Stimulated activated naive CD8-positive, alpha-beta T cell treated with anti-CD3 and anti-CD28 coated beads, Interleukin-15, Interleukin-2, amounts not matched to agents 100 U/mL and 50 U/mL, for 24 hours (primary cell): Measurements from ENCODE around the gene CYP4F11.
"Not testable (repeated sequence)": the region's sequence is repeated elsewhere in the genome, so short reads cannot be mapped to it uniquely, and the experiment has no call there.

Experiments used
- ATAC-seq: fragments of 150-1000 bp; cut with Tn5 transposase; one replicate; pipeline ENCODE4 v1.10.0; 2021
- DNase-seq: peaks from one replicate; pipeline ENCODE4 v3.0.0; 2021

CYP4F11 gene

DNA sequence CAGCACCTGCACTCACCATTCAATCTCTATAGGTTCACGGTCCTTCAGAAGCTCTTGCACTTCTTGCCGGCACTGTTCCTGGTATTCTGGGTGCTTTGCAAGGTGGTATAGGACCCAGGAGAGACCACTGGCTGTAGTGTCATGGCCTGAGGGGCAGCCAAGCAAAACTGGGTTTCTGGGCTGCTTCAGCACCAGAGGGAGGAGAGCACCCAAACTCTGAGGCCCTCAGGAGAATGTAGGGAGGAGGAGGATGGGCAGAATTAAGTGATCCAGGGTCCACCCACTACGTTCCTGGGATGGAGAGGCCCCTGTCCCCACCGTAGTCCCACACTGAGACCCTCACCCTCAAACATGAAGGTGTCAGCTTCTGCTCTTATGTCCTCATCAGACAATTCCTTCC is 12.3 kb downstream of the CYP4F11 start:
- ATAC-seq (no peak), DNase-seq (no peak)

DNA sequence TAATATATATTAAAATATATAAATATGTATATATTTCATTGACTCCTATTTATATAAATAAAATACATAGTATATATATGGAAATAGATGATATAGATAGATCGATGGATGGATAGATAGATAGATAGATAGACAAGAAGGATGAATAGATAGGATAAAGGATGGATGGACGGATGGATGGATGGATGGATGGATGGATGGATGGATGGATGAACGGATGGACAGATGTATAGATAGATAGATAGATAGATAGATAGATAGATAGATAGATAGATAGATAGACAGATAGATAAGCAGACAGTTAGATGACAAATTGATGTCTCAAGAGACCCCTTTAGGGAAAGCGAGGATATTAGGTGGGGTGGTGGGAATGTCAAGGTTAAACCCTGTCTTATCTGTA is 15.1 kb downstream of the CYP4F11 start:
- ATAC-seq (no peak), DNase-seq (no peak)

DNA sequence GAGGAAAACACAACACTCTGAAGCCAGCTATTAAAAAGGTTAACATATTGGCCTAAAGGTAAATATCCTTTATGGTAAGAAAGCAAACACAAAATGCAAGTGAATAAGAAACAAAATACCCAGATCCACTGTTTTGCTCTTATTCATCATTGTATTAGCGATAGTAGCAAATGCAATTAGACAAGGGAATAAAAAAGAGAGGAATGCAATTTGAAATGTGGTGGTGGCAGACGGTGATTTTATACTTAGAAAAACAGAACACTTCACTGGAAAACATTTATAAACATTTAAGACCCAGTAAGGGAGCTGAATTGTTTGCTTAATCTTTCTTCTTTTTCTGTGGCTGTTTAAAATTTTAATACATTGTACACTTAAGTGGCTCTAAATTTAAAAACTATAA is 19.2 kb downstream of the CYP4F11 start:
- DNase-seq (no peak), ATAC-seq (no peak)

DNA sequence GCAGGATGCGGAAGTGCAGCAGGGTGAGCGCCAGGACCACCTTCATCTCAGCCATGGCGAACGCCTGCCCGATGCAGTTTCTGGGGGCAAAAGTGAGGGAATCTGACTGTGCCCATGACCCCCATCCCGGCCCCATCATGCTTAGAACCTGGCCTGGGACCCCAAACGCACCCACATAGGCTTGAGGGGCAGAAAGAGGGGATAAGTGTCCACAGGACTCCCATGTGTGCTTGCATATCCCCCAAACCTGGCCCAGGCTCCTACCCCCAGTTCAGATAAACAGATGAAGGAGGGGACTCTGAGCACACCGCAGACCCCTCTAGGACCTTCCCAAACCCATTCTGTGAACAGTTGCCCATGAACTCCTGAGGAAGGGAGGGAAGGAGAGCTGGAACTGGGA is 20.5 kb downstream of the CYP4F11 start:
- ATAC-seq (no peak), DNase-seq (no peak)

DNA sequence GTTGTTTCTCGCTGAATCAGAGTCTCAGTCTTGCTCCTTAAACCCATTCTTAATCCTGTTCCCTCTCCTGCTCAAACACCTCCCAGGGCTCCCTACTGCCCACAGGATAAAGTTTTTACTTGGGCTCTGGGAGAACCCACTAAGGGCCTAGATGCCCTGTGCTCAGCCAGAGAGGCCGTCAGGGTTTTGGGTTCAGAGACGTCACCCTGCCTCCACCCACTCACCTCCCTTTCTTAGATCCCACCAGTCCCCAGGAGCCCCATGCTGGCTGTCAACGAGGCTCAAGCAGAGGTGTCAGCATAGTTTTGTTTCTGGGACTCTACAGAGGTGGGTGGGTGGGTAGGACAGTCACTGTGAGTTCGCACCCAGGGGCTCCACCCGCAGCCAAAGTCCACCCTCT is 20.9 kb downstream of the CYP4F11 start:
- no peak for ATAC-seq
- no peak for DNase-seq

DNA sequence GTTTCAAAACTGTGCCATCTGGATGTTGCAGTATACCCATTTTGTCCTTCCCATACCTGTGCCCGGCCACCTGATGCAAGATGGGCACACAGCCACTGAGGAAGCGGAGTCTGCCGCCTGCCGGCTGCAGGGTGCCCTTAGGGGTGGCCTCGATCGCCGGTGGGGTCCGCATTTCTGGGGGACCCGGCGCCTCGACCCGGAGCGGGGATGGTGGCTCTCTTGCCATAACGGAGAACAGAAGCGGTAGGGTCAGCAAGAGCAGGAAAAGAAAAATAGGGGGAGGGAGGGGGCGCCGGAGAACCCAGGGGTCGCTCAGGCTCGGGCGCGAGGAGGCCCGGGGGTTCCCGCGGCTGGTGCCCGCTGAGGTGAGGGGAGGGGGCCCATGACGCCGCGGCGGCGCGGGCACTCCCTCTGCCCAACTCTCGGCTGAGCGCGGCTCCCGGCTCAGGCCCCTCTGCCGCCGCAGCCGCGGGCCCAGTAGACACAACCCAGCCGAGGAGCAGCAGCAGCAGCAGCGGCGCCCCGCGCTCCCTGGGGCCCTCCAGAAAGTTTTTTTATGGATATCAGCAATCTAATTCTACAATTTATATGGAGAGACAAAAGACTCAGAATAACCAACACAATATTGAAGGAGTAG is 22.6 kb downstream of the CYP4F11 start:
- DNase-seq = no peak
- no peak for ATAC-seq

DNA sequence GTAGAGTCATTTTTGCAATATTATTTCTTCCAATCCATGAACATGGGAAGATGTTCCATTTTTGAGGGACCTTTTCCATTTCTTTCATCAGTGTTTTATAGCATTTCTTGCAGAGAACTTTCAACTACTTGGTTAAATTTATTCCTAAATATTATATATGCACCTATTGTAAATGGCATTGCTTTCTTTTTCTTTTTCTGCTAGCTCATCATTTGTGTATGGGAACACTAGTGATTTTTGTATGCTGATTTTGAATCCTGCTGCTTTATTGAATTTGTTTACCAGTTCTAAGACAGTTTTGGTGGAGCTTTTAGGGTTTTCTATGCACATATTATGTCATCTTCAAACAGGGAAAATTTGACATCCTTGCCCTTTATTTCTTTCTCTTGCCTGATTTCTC is 29.3 kb downstream of the CYP4F11 start:
- ATAC-seq (no peak), DNase-seq (no peak)

DNA sequence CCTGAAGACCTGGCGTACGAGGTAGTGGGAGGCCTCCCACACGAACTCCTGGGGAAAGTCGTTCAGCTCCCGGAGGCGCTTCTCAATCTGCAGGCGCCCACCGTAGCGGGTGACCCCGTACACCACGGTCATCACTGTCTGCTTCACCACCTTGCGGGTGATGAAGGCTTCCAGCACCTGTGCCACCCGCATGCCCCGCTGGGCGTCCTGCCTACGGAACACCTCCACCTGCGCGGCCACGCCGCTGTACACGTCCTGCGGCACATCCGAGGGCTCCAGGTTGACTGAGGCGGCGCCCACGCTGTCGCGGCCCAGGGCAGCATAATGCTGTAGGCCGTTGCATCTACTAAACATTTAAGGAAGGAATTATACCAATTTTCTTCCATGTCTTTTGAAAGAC is 31.4 kb downstream of the CYP4F11 start:
- ATAC-seq, DNase-seq: not testable (repeated sequence)

DNA sequence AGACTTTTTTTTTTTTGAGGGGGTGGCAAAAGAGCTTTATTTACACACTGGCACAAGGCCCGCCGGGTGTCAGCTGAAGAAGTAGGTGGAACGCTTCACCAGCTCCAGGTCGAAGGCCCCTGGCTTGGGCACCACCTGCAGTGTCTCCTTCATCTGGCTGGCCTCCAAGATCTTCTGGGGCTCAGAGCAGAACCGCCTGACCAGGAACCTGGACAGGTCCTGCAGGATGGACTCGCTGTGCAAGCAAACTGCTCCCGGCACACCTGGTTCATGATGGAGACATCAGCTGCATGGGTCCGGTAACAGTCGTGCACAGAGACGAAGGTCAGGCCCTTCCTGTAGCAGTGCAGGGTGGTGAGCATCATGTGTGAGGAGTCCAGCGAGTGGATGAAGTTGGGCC is 32.1 kb downstream of the CYP4F11 start:
- DNase-seq (no peak), ATAC-seq (no peak)

DNA sequence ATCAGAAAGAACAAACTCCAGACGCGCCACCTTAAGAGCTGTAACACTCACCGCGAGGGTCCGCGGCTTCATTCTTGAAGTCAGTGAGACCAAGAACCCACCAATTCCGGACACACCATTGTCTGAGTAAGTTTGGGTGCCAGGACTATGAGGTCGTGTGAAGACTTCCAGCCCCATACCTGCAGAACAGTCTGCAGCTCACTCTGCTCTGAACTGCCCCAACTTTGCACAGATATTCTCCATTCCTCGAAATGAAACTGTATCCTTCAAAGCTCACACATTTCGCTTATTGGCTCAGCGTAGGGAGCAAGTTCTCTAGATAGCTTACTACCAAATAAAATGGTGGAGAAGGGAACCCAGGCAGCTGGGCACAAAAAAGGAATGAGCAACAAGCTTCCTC is 33.8 kb downstream of the CYP4F11 start:
- ATAC-seq = no peak

DNA sequence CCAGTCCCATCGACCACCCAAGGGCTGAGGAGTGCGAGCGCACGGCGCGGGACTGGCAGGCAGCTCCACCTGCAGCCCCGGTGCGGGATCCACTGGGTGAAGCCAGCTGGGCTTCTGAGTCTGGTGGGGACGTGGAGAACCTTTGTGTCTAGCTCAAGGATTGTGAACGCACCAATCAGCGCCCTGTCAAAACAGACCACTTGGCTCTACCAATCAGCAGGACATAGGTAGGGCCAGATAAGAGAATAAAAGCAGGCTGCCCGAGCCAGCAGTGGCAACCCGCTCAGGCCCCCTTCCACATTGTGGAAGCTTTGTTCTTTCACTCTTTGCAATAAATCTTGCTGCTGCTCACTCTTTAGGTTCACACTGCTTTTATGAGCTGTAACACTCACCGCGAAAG is 34.3 kb downstream of the CYP4F11 start:
- not testable (repeated sequence) for ATAC-seq

More for the DNA sequence above, 33.8 kb downstream of the CYP4F11 start:
- no peak for DNase-seq

DNA sequence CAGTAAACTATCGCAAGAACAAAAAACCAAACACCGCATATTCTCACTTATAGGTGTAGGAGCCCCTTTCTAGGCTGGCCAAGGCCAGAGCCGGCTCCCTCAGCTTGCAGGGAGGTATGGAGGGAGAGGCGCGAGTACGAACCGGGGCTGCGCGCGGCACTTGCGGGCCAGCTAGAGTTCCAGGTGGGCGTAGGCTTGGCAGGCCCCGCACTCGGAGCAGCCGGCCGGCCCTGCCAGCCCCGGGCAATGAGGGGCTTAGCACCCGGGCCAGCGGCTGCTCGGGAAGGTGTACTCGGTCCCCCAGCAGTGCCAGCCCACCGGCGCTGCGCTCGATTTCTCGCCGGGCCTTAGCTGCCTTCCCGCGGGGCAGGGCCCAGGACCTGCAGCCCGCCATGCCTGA is 34.8 kb downstream of the CYP4F11 start:
- not testable (repeated sequence) for ATAC-seq, DNase-seq

More for the DNA sequence above, 34.3 kb downstream of the CYP4F11 start:
- not testable (repeated sequence) for DNase-seq

DNA sequence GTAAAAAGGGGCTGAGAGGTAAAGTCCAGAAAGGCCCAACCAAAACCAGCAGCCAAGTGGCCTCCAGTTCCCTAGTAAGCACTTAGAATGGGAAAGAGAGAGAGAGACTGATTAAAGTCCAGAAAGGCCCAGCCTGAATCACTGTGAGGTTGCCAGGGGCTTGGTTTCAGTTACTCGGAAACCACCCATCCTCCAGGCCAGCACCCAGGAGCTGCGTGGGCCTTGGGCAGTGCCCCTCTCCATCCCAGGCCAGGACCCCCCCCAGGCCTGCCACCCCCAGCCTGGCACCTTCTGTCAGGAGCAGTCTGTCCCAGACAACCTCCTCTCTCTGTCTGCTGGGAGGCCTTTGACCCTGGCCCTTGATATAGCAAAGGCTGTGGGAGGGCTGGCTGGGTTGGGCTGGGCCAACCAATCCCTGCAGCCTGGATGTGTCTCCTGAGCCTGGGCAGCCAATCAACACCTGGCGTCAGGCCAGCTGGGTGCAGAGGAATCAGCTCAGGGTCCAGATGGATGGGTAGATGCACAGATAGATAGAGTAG is 36.5 kb downstream of the CYP4F11 start, which contains the start of gene CYP4F2:
TSS of gene CYP4F2 (minus strand) at position 337 of the 539 bp plus-strand sequence. CDS start 463 bp downstream, outside the sequence.
- ATAC-seq (no peak), DNase-seq (no peak)

DNA sequence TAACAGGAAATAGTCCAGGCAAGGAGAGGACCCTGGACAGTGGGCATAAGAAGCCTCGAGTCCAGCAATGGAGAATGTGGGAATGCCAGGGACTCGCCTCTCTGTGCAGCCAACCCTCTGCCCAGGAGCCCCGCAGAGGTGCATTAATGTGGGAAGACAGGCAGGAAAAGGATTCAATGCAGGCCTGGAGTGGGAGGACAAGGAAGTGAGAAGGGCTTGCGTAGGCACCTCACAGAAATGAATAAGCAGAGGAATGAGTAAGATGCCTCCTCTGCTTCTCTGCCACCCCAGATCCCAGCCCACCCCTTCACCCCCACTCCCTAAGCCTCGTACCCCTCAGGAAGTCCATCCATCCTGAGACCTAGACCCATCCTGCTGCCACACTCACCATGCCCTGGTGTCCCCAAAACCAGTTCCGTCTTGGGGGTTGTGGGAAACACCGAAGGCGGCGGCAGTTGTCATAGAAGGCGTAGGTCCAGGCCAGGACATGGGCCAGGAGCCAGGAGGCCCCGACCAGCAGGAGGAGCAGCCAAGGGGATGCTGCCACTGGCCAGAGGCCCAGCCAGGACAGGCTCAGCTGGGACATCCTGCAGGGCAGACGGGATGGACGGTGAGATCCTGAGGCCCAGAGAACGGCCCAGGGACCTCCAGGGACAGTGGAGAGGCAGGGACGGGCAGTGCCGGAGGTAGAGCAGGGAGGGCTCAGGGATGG is 37.1 kb downstream of the CYP4F11 start:
- no peak for ATAC-seq

DNA sequence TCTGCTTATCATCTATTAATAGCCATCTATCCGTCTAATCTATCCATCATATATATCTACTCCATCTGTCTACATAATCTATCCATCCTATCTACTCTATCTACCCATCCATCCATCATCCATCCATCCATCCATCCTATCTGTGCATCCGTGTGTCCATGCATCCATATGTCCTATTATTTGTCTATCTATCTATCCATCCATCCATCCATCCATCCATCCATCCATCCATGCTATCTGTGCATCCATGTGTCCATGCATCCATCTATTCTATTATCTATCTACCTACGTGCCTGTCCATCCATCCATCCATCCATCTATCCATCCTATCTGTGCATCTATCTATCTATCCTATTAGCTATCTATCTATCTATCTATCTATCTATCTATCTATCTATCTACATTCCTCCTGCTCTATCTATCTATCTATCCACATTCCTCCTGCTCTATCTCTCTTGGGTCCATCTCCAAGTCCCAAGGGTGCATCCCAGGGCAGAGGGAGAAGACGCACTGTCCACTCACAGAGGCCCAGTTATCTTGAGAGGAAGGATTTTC is 38.4 kb downstream of the CYP4F11 start:
- no peak for DNase-seq
- ATAC-seq = no peak

More for the DNA sequence above, 37.1 kb downstream of the CYP4F11 start:
- DNase-seq = no peak

DNA sequence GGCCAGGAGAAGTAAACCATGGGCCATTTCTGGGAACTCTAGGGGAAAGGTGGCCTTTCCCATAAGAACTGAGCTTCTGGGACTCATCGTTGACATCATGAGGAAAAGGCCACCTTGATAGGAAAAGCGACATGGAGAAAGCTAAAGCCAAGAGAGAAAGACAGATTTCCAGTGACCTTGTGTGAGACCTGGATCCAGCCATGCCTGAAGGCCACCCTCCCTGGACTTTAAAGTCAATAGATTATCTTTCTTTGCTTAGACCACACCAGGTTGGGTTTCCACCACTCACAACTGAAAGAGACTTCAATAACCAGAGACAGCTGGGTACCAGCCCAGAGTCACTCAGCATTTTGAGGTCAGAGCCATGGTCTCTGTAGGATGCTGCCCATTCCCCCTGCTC is 40.0 kb downstream of the CYP4F11 start:
- ATAC-seq = no peak
- DNase-seq = no peak

DNA sequence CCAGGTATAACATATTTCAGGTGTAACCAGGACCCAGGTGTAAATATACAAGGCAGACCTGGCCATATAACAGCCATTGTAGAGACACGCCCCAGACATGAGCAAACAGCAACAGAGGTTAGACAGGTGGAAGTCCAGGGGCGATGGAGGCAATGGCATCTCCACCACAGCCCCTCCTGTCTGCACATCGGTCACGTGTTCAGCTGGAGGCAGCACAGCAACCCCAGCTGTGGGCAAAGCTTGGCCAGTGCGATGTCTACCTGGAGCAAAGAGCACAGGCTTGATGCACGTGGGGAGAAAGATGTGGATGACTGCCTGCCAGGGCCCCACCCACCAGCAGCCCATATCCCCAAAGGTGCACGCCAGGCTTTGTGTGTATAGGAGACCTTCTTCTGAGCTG is 40.9 kb downstream of the CYP4F11 start:
- ATAC-seq (no peak), DNase-seq (no peak)

DNA sequence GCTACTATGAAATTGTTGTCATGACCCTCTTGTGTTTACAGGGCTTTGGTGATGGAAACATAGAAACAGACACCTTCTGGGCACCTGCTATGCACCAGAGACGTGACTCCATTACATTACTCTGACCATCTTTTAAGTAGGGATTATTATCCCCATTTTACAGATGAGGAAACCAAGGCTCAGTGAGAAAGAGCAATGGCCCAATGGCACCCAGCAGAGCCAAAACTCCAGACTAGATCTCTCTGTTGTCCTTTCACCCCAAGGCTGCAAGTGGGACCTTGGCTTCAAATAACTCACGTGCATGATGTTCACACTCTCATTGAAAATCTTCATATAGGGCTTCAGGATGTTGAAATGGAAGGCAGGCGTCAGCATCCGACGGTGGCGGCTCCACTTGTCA is 42.3 kb downstream of the CYP4F11 start:
- DNase-seq (no peak), ATAC-seq (no peak)

DNA sequence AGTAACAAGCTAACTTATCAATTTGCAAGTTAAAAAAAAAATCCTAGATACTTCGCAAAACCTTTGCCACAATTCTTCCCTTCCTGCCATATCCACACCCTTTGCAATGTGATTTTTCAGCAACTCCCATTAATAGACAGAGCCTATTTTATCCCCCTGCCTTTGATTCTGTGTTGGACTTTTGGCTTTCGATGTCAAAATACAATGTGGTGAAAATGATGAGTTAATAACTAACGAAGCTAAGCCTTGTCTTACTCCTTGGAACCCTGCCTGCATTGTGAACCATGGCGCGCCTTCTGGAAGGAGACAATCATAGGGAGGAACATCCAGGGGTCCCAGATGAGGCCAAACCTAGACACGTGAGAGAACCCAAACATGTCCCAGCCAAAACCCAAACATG is 42.9 kb downstream of the CYP4F11 start:
- no peak for ATAC-seq
- DNase-seq = no peak

DNA sequence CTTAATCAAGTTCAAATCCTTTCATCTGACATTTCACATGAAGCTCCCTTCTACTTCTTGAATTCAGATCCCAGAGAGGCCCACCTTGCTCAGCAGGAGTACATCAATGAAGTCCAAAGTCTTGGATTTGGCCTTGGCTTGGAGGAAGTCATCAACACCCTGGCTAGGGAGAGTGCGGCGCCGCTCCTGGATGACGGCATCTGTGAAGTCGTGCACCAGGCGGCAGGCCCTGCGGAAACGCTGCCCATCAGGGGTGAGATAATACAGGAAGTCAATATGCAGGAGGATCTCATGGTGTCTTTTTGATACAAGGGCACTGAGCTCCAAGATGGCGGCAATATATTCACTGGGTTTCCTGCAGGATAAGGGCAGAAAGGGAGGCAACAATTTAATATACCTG is 45.0 kb downstream of the CYP4F11 start:
- not testable (repeated sequence) for DNase-seq, ATAC-seq

DNA sequence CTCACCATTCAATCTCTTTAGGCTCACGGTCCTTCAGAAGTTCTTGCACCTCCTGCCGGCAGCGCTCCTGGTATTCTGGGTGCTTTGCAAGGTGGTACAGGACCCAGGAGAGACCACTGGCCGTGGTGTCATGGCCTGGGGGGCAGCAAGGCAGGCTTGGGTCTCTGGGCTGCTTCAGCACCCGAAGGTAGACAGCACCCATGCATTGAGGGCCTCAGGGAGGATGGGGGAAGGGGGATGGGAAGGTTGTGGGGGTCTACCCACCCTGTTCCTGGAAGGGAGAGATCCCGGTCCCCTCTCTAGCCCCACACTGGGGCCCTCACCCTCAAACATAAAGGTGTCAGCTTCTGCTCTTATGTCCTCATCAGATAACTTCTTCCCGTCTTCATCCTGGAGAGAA is 48.4 kb downstream of the CYP4F11 start:
- no peak for DNase-seq
- ATAC-seq = no peak

DNA sequence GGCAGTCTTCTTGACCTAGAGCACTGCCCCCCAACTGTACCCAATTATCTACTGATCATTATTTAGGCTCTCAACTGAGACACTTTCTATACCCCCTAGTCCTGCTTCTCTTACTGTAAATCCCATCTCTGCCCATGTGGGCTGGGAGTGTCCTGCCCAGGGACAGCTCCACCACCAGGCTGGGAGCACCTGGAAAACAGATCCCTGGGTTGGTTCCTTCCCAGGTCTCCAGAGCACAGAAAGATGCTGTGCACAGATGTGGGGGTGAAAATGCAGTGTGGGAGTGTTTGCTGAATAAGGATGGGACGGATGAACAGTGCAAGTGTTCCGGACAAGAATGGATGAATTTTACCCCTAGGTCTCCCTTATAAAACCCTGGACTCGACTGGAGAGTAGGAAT is 49.2 kb downstream of the CYP4F11 start:
- no peak for ATAC-seq
- no peak for DNase-seq

DNA sequence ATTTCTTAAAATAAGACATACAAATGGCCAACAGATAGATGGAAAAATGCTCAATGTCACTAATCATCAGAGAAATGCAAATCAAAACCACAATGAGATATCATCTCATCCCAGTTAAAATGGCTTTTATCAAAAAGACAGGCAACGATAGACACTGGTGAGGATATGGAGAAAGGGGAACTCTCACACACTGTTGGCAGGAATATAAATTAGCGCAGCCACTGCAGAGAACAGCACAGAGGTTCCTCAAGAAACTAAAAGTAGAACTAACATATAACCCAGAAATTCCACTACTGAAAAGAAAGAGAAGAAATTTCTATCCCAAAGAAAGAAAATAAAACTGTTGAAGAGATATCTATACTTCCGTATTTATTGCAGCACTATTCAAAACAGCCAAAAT is 51.0 kb downstream of the CYP4F11 start:
- DNase-seq, ATAC-seq: not testable (repeated sequence)
